Measurements from ENCODE around the gene PSMB7.

DNA sequence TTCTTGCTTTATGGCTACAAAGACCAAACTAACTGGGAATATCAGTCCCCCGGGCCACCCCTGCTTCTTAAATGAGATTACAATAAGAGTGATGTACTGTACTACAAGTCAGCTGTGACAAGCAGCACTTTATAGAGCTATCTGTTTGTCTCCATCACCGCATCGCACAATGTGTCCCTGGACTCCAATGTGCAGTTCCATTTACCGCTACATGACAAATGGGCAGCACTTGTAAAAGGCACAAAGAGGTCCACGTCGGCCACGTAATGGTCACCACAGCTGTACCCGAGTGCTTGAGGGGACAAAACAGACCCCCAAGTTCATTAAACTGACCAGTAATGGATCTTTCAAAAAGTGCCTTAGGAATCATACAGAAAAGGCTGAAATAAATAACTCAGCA, 54.1 kb downstream of the PSMB7 start:
- TF ChIP-seq POLR2A (IDR thresholded peaks at IDR 0.05) (no peak), CTCF (IDR thresholded peaks at IDR 0.05) (no peak)

Measured in heart left ventricle (tissue), 13 donors.